KOPT-K1 (cell line): ENCODE data around the gene AFF3.

Experiments
- H3K27ac ChIP-seq: fragments of 200-600 bp; sonication (generic); 2 replicates; pipeline ENCODE4 v1.5.1; 2016; ENCODE audit warnings: antibody characterized with exemption, mild to moderate bottlenecking, low read depth, low read length; ENCODE audit not compliant: poor library complexity, severe bottlenecking
- H3K36me3 ChIP-seq: fragments of 200-600 bp; sonication (generic); 2 replicates; pipeline ENCODE4 v1.5.1; 2017; ENCODE audit warnings: antibody characterized with exemption, mild to moderate bottlenecking, low read length, moderate library complexity; ENCODE audit not compliant: insufficient read depth
- H3K9me3 ChIP-seq: fragments of 200-600 bp; sonication (generic); 2 replicates; pipeline ENCODE4 v1.5.1; 2017; ENCODE audit warnings: antibody characterized with exemption, low read length, mild to moderate bottlenecking; ENCODE audit not compliant: insufficient read depth, poor library complexity, severe bottlenecking

Gene AFF3

GRCh38 chr2:100077456-100077855 lies 64.9 kb downstream of the AFF3 start:
- H3K9me3 ChIP-seq = no peaks in the 10 kb centered on the region
- H3K27ac ChIP-seq = no peak overlapping the region

DNA sequence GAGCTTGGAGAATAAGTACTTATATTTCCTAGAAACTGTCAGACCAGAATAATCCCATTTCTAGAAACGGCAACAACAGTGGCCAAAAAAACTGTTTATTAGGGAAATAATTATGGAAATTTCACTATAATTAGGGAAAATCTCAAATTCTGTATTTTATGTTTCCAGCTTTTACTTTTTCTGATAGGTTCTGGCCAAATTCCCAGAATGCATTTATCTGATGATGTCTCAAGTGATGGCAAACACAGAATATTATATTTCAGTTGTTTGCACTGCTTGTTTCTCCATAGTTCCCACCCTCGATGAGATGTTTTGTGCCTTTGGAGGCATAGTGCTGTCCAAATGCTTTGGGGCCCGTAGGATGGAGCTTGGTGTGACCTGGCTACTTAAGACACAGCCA lies 66.9 kb downstream of the AFF3 start:
- Histone ChIP-seq H3K36me3 (no peaks in the 10 kb centered on the region; the same call in 1 of the 2 replicates), H3K9me3 (no peaks in the 10 kb centered on the region), H3K27ac (no peak overlapping the region)

More at GRCh38 chr2:100077456-100077855, 64.9 kb downstream of the AFF3 start:
- H3K36me3 ChIP-seq = no peaks in the 10 kb centered on the region; the same call in 1 of the 2 replicates

DNA sequence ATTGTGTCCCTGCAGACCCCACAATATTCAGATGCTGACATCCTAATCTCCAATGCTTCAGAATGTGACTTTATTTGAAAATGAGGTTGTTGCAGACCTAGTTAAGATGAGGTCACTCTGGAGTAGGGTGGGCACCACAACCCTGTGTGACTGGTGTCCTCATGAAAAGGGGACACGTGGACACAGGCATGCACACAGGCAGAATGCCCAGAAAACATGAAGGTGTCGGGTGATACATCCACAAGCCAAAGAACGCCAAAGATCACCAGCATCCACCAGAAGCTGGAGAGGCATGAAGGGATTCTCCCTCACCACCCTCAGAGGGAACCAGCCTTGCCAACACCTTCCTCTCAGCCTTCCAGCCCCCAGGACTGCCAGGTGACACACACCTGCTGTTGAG lies 69.3 kb downstream of the AFF3 start:
- Histone ChIP-seq H3K27ac (no peak overlapping the region), H3K9me3 (no peaks in the 10 kb centered on the region), H3K36me3 (no peaks in the 10 kb centered on the region)

GRCh38 chr2:100072503-100072902 lies 69.9 kb downstream of the AFF3 start:
- Histone ChIP-seq H3K27ac (peak overlapping the region; percentile 83), H3K9me3 (no peaks in the 10 kb centered on the region), H3K36me3 (no peaks in the 10 kb centered on the region)

- no peaks in the 10 kb centered on the region for H3K36me3 ChIP-seq
- peak overlapping the region; percentile 83 for H3K27ac ChIP-seq
- no peaks in the 10 kb centered on the region for H3K9me3 ChIP-seq
Measured at GRCh38 chr2:100071335-100072043, 70.9 kb downstream of the AFF3 start.

GRCh38 chr2:100070078-100070477 lies 72.3 kb downstream of the AFF3 start:
- Histone ChIP-seq H3K36me3 (no peaks in the 10 kb centered on the region), H3K27ac (peak overlapping the region; percentile 83), H3K9me3 (no peaks in the 10 kb centered on the region)

GRCh38 chr2:100068395-100068794 lies 74.0 kb downstream of the AFF3 start:
- H3K9me3 ChIP-seq = no peaks in the 10 kb centered on the region
- no peaks in the 10 kb centered on the region for H3K36me3 ChIP-seq
- H3K27ac ChIP-seq = peak overlapping the region; percentile 83

DNA sequence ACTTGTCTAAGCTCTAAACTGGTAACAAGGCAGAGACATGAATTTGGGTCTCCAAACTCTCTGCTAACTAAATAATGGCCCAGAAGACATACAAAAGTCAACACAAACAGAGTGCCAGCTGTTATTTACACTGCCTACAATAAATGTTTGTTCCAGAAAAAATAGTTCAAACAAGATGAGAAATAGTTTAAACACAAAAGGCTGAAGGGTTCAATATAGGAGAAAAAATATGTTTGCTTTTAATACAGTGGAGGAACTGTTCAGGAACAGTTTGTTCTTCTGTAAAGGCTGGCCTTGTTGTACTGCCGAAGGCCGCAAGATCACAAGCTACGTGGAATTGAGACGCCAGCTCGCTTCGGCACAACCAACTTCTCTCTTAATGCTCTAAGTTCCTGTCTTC lies 74.6 kb downstream of the AFF3 start:
- Histone ChIP-seq H3K27ac (peak overlapping the region; percentile 83), H3K9me3 (no peaks in the 10 kb centered on the region), H3K36me3 (no peaks in the 10 kb centered on the region)

- Histone ChIP-seq H3K27ac (peak overlapping the region; percentile 19), H3K36me3 (no peaks in the 10 kb centered on the region), H3K9me3 (no peaks in the 10 kb centered on the region)
Measured at GRCh38 chr2:100066856-100067255, 75.5 kb downstream of the AFF3 start.

DNA sequence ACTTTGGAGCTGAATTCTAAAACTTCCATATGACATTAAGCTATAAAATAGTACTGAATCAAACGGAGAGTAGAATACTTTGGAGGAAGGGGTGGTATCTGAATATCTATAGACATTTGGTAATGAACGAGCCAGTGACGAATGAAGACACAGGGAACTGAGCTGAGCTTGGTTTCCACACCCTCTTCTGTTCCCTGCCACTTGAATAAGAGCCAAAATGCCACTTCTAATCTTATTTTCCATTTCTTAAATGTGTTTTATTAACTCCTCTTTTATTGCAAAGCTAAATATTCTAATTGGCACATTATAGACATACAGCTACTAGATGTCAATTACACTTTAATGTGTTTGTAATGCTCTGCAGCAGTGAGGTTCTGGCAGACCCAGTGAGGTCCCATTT lies 76.1 kb downstream of the AFF3 start:
- peak overlapping the region; percentile 19 for H3K27ac ChIP-seq
- H3K9me3 ChIP-seq = no peaks in the 10 kb centered on the region
- H3K36me3 ChIP-seq = no peaks in the 10 kb centered on the region

- Histone ChIP-seq H3K27ac (peak overlapping the region; percentile 19), H3K36me3 (no peaks in the 10 kb centered on the region), H3K9me3 (no peaks in the 10 kb centered on the region)
Measured at GRCh38 chr2:100064592-100065428, 77.6 kb downstream of the AFF3 start.

GRCh38 chr2:100064165-100064564 lies 78.2 kb downstream of the AFF3 start:
- Histone ChIP-seq H3K27ac (peak overlapping the region; percentile 19), H3K9me3 (no peaks in the 10 kb centered on the region), H3K36me3 (no peaks in the 10 kb centered on the region)

GRCh38 chr2:100063459-100063953 lies 78.9 kb downstream of the AFF3 start:
- Histone ChIP-seq H3K36me3 (no peaks in the 10 kb centered on the region), H3K27ac (no peak overlapping the region), H3K9me3 (no peaks in the 10 kb centered on the region)

DNA sequence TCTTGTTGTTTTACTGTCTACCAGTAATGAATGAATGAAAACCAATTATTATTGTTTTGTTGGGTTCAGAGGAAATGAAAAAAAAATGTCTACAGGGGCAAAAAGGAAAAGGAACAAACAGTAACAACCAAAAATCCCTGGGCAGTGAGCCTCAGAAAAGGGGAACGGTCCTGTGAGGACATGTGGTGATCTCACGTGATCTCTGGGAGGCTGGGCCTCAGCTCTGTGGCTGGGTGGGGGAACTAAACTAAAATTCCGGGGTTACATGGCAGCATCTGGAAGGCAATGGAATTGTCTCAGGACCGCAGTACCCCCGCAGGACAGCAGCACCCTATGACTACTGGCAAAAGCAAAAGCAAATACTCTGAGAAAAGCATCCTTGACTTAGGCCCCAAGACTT lies 80.1 kb downstream of the AFF3 start:
- Histone ChIP-seq H3K27ac (peak overlapping the region; percentile 47), H3K36me3 (no peaks in the 10 kb centered on the region)

DNA sequence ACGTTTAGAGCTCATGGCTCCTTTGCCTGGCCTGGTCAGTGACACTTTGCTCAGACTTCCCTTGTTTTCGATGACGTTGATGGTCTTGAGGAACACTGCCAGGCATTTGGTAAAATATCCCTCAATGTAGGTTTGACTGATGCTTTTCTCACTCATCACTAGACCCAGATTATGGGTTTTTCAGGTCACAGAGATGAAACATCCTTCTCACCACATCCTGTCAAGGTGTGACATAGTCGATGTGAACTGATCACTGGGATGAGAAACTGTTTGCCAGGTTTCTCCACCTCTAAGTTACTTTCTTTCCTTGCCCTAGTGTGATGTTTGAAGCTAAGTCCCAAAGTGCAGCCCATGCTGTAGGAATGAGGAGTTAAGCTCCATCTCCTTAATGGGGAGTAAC lies 81.5 kb downstream of the AFF3 start:
- H3K9me3 ChIP-seq = no peaks in the 10 kb centered on the region
- peak overlapping the region; percentile 47 for H3K27ac ChIP-seq
- H3K36me3 ChIP-seq = no peaks in the 10 kb centered on the region

More for the DNA sequence above, 80.1 kb downstream of the AFF3 start:
- H3K9me3 ChIP-seq = no peaks in the 10 kb centered on the region
